ENCODE results near the gene SYNDIG1L.
"Not testable (repeated sequence)": the region's sequence is repeated elsewhere in the genome, so short reads cannot be mapped to it uniquely, and the experiment has no call there.

SYNDIG1L gene

GRCh38 chr14:74426202-74426582 is at the start of gene SYNDIG1L:
SYNDIG1L (minus strand) TSS chr14:74426210; CDS start chr14:74409744, 16,466 bp downstream.
- DNase-seq (ENCODE audit: low read depth in 3 of 3) = no peak

GRCh38 chr14:74475678-74476077 is 49.7 kb upstream of the SYNDIG1L start:
- no peak for DNase-seq (ENCODE audit: low read depth in 3 of 3)

GRCh38 chr14:74474376-74474775 is 48.4 kb upstream of the SYNDIG1L start:
- DNase-seq (ENCODE audit: low read depth in 3 of 3) = no peak

GRCh38 chr14:74472601-74473000 is 46.6 kb upstream of the SYNDIG1L start:
- no peak for DNase-seq (ENCODE audit: low read depth in 3 of 3)

GRCh38 chr14:74469548-74470518 is 43.8 kb upstream of the SYNDIG1L start:
- DNase-seq (ENCODE audit: low read depth in 3 of 3) = no peak

GRCh38 chr14:74468513-74468912 is 42.5 kb upstream of the SYNDIG1L start:
- DNase-seq (ENCODE audit: low read depth in 3 of 3) = no peak

GRCh38 chr14:74465335-74465734 is 39.3 kb upstream of the SYNDIG1L start:
- DNase-seq (ENCODE audit: low read depth in 3 of 3) = no peak

- DNase-seq (ENCODE audit: low read depth in 3 of 3) = no peak
Observed at GRCh38 chr14:74464785-74465184, 38.8 kb upstream of the SYNDIG1L start.

- no peak for DNase-seq (ENCODE audit: low read depth in 3 of 3)
Observed at GRCh38 chr14:74463697-74464096, 37.7 kb upstream of the SYNDIG1L start.

GRCh38 chr14:74462993-74463392 is 37.0 kb upstream of the SYNDIG1L start:
- DNase-seq (ENCODE audit: low read depth in 3 of 3) = no peak

- DNase-seq (ENCODE audit: low read depth in 3 of 3) = no peak
Observed at GRCh38 chr14:74459976-74460375, 34.0 kb upstream of the SYNDIG1L start.

- DNase-seq (ENCODE audit: low read depth in 3 of 3) = no peak
Observed at GRCh38 chr14:74459289-74459946, 33.4 kb upstream of the SYNDIG1L start.

- DNase-seq (ENCODE audit: low read depth in 3 of 3) = no peak
Observed at GRCh38 chr14:74457565-74457895, 31.5 kb upstream of the SYNDIG1L start.

GRCh38 chr14:74456684-74457564 is 30.9 kb upstream of the SYNDIG1L start:
- no peak for DNase-seq (ENCODE audit: low read depth in 3 of 3)

- DNase-seq (ENCODE audit: low read depth in 3 of 3) = not testable (repeated sequence)
Observed at GRCh38 chr14:74454397-74454796, 28.4 kb upstream of the SYNDIG1L start.

GRCh38 chr14:74444866-74445265 is 18.9 kb upstream of the SYNDIG1L start:
- no peak for DNase-seq (ENCODE audit: low read depth in 3 of 3)

GRCh38 chr14:74442757-74443156 is 16.7 kb upstream of the SYNDIG1L start:
- DNase-seq (ENCODE audit: low read depth in 3 of 3) = no peak

GRCh38 chr14:74441113-74441512 is 15.1 kb upstream of the SYNDIG1L start:
- DNase-seq (ENCODE audit: low read depth in 3 of 3) = no peak

GRCh38 chr14:74438351-74438915 is 12.4 kb upstream of the SYNDIG1L start:
- DNase-seq (ENCODE audit: low read depth in 3 of 3) = no peak

GRCh38 chr14:74437496-74438053 is 11.6 kb upstream of the SYNDIG1L start:
- DNase-seq (ENCODE audit: low read depth in 3 of 3) = no peak

- DNase-seq (ENCODE audit: low read depth in 3 of 3) = no peak
Observed at GRCh38 chr14:74434294-74434693, 8.3 kb upstream of the SYNDIG1L start.

Measured in stimulated activated CD4-positive, alpha-beta T cell treated with anti-CD3 and anti-CD28 coated beads, TNF-alpha, amount 100 ng/mL, for 4 hours (primary cell).